SK-N-SH (cell line): ENCODE measurements around the gene KCTD4. TPM values are rescaled to one million over a fixed set of nuclear protein-coding genes. Genes with fewer than 3 reads are reported as not detected.

ENCODE experiments used
- CTCF ChIA-PET: fragments of 300-600, 350-600 bp; formaldehyde crosslinking; extraction: SDS; loops from one replicate; lab custom pipeline; 2021; lab: Yijun Ruan, JAX
- POLR2A ChIA-PET: fragments of 350-600 bp; sonication (Branson Sonifier 250); formaldehyde crosslinking; extraction: SDS; loops from one replicate; lab custom pipeline; 2020; ENCODE audit warnings: antibody characterized with exemption, inconsistent platforms; lab: Yijun Ruan, JAX
- DNase-seq: peaks from one replicate; pipeline ENCODE4 v3.0.0; 2012
- H2AFZ ChIP-seq: fragments of 200-600 bp; sonication (generic); 2 replicates; pipeline ENCODE4 v1.8.1; 2016; ENCODE audit warnings: antibody characterized with exemption, mild to moderate bottlenecking, low read depth
- H3F3A ChIP-seq: fragments of 200-600 bp; sonication (generic); replicated peaks from 2 replicates; pipeline ENCODE3; 2016; ENCODE audit warnings: antibody characterized with exemption, mild to moderate bottlenecking; ENCODE audit not compliant: insufficient read depth
- H3K27ac ChIP-seq, 2 experiments: fragments of 200-500 bp in 1 of 2; fragments of 200-600 bp in 1 of 2; sonication (Bioruptor generic) in 1 of 2; sonication (generic), shearing (Covaris generic) in 1 of 2; 2 replicates each; pipeline versions ENCODE4 v1.5.1 to v1.6.1; 2014 to 2016; ENCODE audit warnings: low read depth in 2 of 2, inconsistent platforms in 1 of 2, low read length in 1 of 2, mild to moderate bottlenecking in 1 of 2, mixed read lengths in 1 of 2
- H3K27me3 ChIP-seq: fragments of 200-600 bp; sonication (generic), shearing (Covaris generic); 2 replicates; pipeline ENCODE4 v1.6.1; 2016; ENCODE audit warnings: mixed run types; ENCODE audit not compliant: insufficient read depth
- H3K36me3 ChIP-seq, 2 experiments: fragments of 200-500 bp in 1 of 2; fragments of 200-600 bp in 1 of 2; sonication (Bioruptor generic) in 1 of 2; sonication (generic) in 1 of 2; replicated peaks in 1 of 2; 2 replicates each; pipeline versions ENCODE3 to v1.5.1; 2014 to 2016; ENCODE audit warnings: low read length in 1 of 2, mild to moderate bottlenecking in 1 of 2; ENCODE audit not compliant: insufficient read depth in 2 of 2, control insufficient read depth in 1 of 2
- H3K4me1 ChIP-seq, 2 experiments: fragments of 200-500 bp in 1 of 2; fragments of 200-600 bp in 1 of 2; sonication (Bioruptor generic) in 1 of 2; sonication (generic), shearing (Covaris generic) in 1 of 2; 2 replicates each; pipeline versions ENCODE4 v1.5.1 to v1.6.1; 2014 to 2016; ENCODE audit warnings: low read depth in 1 of 2, low read length in 1 of 2, mixed run types in 1 of 2; ENCODE audit not compliant: insufficient read depth in 2 of 2, control insufficient read depth in 1 of 2
- H3K4me2 ChIP-seq: fragments of 200-600 bp; sonication (generic), shearing (Covaris generic); 2 replicates; pipeline ENCODE4 v1.6.1; 2017; ENCODE audit warnings: mixed run types
- H3K4me3 ChIP-seq, 2 experiments: fragments of 200-500 bp in 1 of 2; fragments of 200-600 bp in 1 of 2; sonication (Bioruptor generic) in 1 of 2; sonication (generic), shearing (Covaris generic) in 1 of 2; 2 replicates each; pipeline versions ENCODE4 v1.5.1 to v1.8.1; 2014 to 2016; ENCODE audit warnings: low read depth in 2 of 2, inconsistent platforms in 1 of 2, low read length in 1 of 2, mild to moderate bottlenecking in 1 of 2, mixed read lengths in 1 of 2, moderate library complexity in 1 of 2
- H3K79me2 ChIP-seq: fragments of 200-600 bp; sonication (generic); 2 replicates; pipeline ENCODE4 v1.8.1; 2017; ENCODE audit warnings: mild to moderate bottlenecking; ENCODE audit not compliant: insufficient read depth
- H3K9ac ChIP-seq: fragments of 200-600 bp; sonication (generic); 2 replicates; pipeline ENCODE4 v1.6.1; 2017; ENCODE audit warnings: mixed run types
- H3K9me2 ChIP-seq: fragments of 200-600 bp; sonication (generic); 2 replicates; pipeline ENCODE4 v1.6.1; 2017; ENCODE audit warnings: mixed run types
- H3K9me3 ChIP-seq: fragments of 200-600 bp; sonication (generic); 2 replicates; pipeline ENCODE4 v1.6.1; 2017; ENCODE audit warnings: mixed run types, mild to moderate bottlenecking, moderate library complexity
- H4K20me1 ChIP-seq: fragments of 200-600 bp; sonication (generic); 2 replicates; pipeline ENCODE4 v1.6.1; 2017; ENCODE audit warnings: mild to moderate bottlenecking, mixed run types; ENCODE audit not compliant: insufficient read depth
- CHD2 ChIP-seq: fragments of 150-350 bp; IDR thresholded peaks from 2 replicates; pipeline ENCODE4 v1.6.1; 2018; ENCODE audit warnings: low read length; ENCODE audit not compliant: partially characterized antibody
- CTCF ChIP-seq: fragments of 200-600 bp; sonication (generic); IDR thresholded peaks from 2 replicates; pipeline ENCODE4 v1.6.1; 2017; ENCODE audit warnings: antibody characterized with exemption, mild to moderate bottlenecking, moderate library complexity
- ELF1 ChIP-seq: IDR thresholded peaks from 2 replicates; pipeline ENCODE4 v1.4.0; 2012
- EP300 ChIP-seq, 2 experiments: IDR thresholded peaks; 2 replicates each; pipeline versions ENCODE4 v1.4.0 to v1.6.1; 2012; ENCODE audit warnings: borderline replicate concordance in 1 of 2, low read depth in 1 of 2, low read length in 1 of 2
- FOSL2 ChIP-seq: IDR thresholded peaks from 2 replicates; pipeline ENCODE4 v1.4.0; 2012; ENCODE audit warnings: low read depth, mild to moderate bottlenecking, moderate library complexity, borderline replicate concordance
- FOXJ3 ChIP-seq: sonication (generic); formaldehyde crosslinking; IDR thresholded peaks from 2 replicates; pipeline ENCODE4 v1.5.1; 2020; ENCODE audit warnings: mild to moderate bottlenecking, missing genetic modification reagents
- JUND ChIP-seq: IDR thresholded peaks from 2 replicates; pipeline ENCODE4 v1.4.0; 2012
- MAX ChIP-seq: IDR thresholded peaks from 2 replicates; pipeline ENCODE4 v1.4.0; 2012; ENCODE audit warnings: low read depth
- MEF2A ChIP-seq: IDR thresholded peaks from 2 replicates; pipeline ENCODE4 v1.4.0; 2012; ENCODE audit warnings: low read depth, borderline replicate concordance
- MXI1 ChIP-seq: IDR thresholded peaks from 2 replicates; pipeline ENCODE4 v1.6.1; 2012; ENCODE audit warnings: mild to moderate bottlenecking, low read depth, low read length, improper control_type of control experiment
- NFIC ChIP-seq: IDR thresholded peaks from 2 replicates; pipeline ENCODE4 v1.4.0; 2012; ENCODE audit warnings: borderline replicate concordance
- POLR2AphosphoS5 ChIP-seq: IDR thresholded peaks from 2 replicates; pipeline ENCODE4 v1.6.1; 2012; ENCODE audit warnings: low read depth, low read length
- RAD21 ChIP-seq: IDR thresholded peaks from 2 replicates; pipeline ENCODE4 v1.6.1; 2012; ENCODE audit warnings: mild to moderate bottlenecking, low read length
- RFX5 ChIP-seq: IDR thresholded peaks from 2 replicates; pipeline ENCODE4 v1.6.1; 2012; ENCODE audit warnings: mild to moderate bottlenecking, improper control_type of control experiment, low read length
- RXRA ChIP-seq: IDR thresholded peaks from 2 replicates; pipeline ENCODE4 v1.4.0; 2012; ENCODE audit warnings: low read depth, mild to moderate bottlenecking, borderline replicate concordance
- SIN3A ChIP-seq: IDR thresholded peaks from 2 replicates; pipeline ENCODE4 v1.6.1; 2012; ENCODE audit warnings: low read depth, mild to moderate bottlenecking, low read length, moderate library complexity, borderline replicate concordance
- TAF1 ChIP-seq: IDR thresholded peaks from 2 replicates; pipeline ENCODE4 v1.6.1; 2012; ENCODE audit warnings: low read depth, mild to moderate bottlenecking, low read length, moderate library complexity, borderline replicate concordance
- TCF12 ChIP-seq: IDR thresholded peaks from 2 replicates; pipeline ENCODE4 v1.4.0; 2012
- TEAD4 ChIP-seq: IDR thresholded peaks from 2 replicates; pipeline ENCODE4 v1.4.0; 2012; ENCODE audit warnings: mild to moderate bottlenecking, borderline replicate concordance; ENCODE audit not compliant: insufficient read depth
- YY1 ChIP-seq: IDR thresholded peaks from 2 replicates; pipeline ENCODE4 v1.4.0; 2012; ENCODE audit warnings: low read depth, mild to moderate bottlenecking
- WGBS: methylation state at CpG from one replicate; pipeline ENCODE4 v1.1.6; 2017; ENCODE audit warnings: low lambda C conversion rate; 5-methylcytosine and 5-hydroxymethylcytosine counted together
- polyA plus RNA-seq, 3 experiments: library from polyadenylated mRNA; depleted of rRNA; stranded (reverse); fragments of >200 nt; gene quantifications; 2 replicates each; pipeline ENCODE4 v1.2.3, GENCODE V29; 2012

The KCTD4 gene
- polyA plus RNA-seq, 1 of the 3 experiments (the other 2 are of a cell fraction) = 0.56 TPM

- TF ChIP-seq CTCF = no peak
- TF ChIP-seq TAF1 = no peak
- TF ChIP-seq POLR2AphosphoS5 = no peak
- TF ChIP-seq MXI1 = no peak
- no peak for TF ChIP-seq RAD21
- no peak for TF ChIP-seq CHD2
- TF ChIP-seq MEF2A = no peak
- TF ChIP-seq SIN3A = no peak
- TF ChIP-seq, all 33 proteins: peak for 0
Observed at GRCh38 chr13:45166858-45167257, 34.0 kb downstream of the KCTD4 start (continued).

GRCh38 chr13:45162821-45163220, 38.0 kb downstream of the KCTD4 start:
- CTCF ChIA-PET = no interaction called here

GRCh38 chr13:45162194-45162593, 38.7 kb downstream of the KCTD4 start:
- H3K79me2 ChIP-seq = peaks cover 14% of the 10 kb centered on the region; the same call in 1 of the 2 replicates
- no peaks in the 10 kb centered on the region for H3K9me2 ChIP-seq
- POLR2A ChIA-PET = no interaction called here
- H2AFZ ChIP-seq = no peak overlapping the region
- no peak for DNase-seq
- peaks cover 3 to 33% of the 10 kb centered on the region in 2 experiments for H3K36me3 ChIP-seq
- peak overlapping the region; percentile 19; the same call in 1 of the 2 replicates for H3K4me2 ChIP-seq
- no peaks in the 10 kb centered on the region for H3K9me3 ChIP-seq
- H3K4me3 ChIP-seq = no peak overlapping the region
- CTCF ChIA-PET = interaction anchor here (0.8 kb wide), 1 partner anchor 116 kb away, joined by 3 read pairs; no protein-coding TSS in a partner anchor
- 69% methylated on average over 1 of the region's 1 CpG for WGBS
- peaks cover 21% of the 10 kb centered on the region for H3F3A ChIP-seq
- TF ChIP-seq YY1 = no peak
- no peak for TF ChIP-seq FOSL2
- no peak for TF ChIP-seq MEF2A
- no peak for TF ChIP-seq RFX5
- TF ChIP-seq TEAD4 = no peak
- no peak for TF ChIP-seq FOXJ3
- TF ChIP-seq ELF1 = no peak
- no peak for TF ChIP-seq MAX
- TF ChIP-seq SIN3A = no peak
- H3K27me3 ChIP-seq = no peaks in the 10 kb centered on the region
- H3K4me1 ChIP-seq = peaks cover 0 to 6% of the 10 kb centered on the region in 2 experiments; a peak in 2 of 4 replicates
- peak overlapping the region; percentile 38; the same call in 1 of the 2 replicates for H3K9ac ChIP-seq
- H3K27ac ChIP-seq = peak overlapping the region; percentile 17 to 86; a peak in 3 of 4 replicates
- no peaks in the 10 kb centered on the region for H4K20me1 ChIP-seq

More at GRCh38 chr13:45162821-45163220, 38.0 kb downstream of the KCTD4 start:
- peak overlapping the region in 1 of 2 experiments; percentile 86; a peak in 3 of 4 replicates for H3K27ac ChIP-seq
- H3K9me3 ChIP-seq = no peaks in the 10 kb centered on the region
- peaks cover 21% of the 10 kb centered on the region for H3F3A ChIP-seq
- no peak overlapping the region for H2AFZ ChIP-seq
- H3K4me1 ChIP-seq = peaks cover 0 to 6% of the 10 kb centered on the region in 2 experiments; a peak in 2 of 4 replicates
- H3K79me2 ChIP-seq = peaks cover 14% of the 10 kb centered on the region; the same call in 1 of the 2 replicates
- POLR2A ChIA-PET = no interaction called here
- 0% methylated on average over 1 of the region's 1 CpG for WGBS
- TF ChIP-seq JUND (peak; percentile 85), ELF1 (no peak), FOSL2 (peak; percentile 94), TCF12 (peak; percentile 61; the same call in 1 of the 2 replicates), MAX (peak; percentile 42; the same call in 1 of the 2 replicates), NFIC (peak; percentile 82), EP300 (IDR thresholded peaks at IDR 0.05; ENCODE audit: borderline replicate concordance in 1 of 2, low read depth in 1 of 2, low read length in 1 of 2) (peak in 1 of 2 experiments; percentile 67; a peak in 1 of 4 replicates), RXRA (peak; percentile 69; the same call in 1 of the 2 replicates), TEAD4 (0 out of 2 replicates have a peak, but pooled peaks have one; percentile 41), CHD2 (no peak)
- H3K36me3 ChIP-seq = peaks cover 3 to 28% of the 10 kb centered on the region in 2 experiments
- H4K20me1 ChIP-seq = no peaks in the 10 kb centered on the region
- H3K9me2 ChIP-seq = no peaks in the 10 kb centered on the region
- peak overlapping the region; percentile 19; the same call in 1 of the 2 replicates for H3K4me2 ChIP-seq
- DNase-seq = no peak
- peak overlapping the region; percentile 38; the same call in 1 of the 2 replicates for H3K9ac ChIP-seq
- no peaks in the 10 kb centered on the region for H3K27me3 ChIP-seq
- no peak overlapping the region for H3K4me3 ChIP-seq
